Measurements from ENCODE around the gene SASH1.

DNA sequence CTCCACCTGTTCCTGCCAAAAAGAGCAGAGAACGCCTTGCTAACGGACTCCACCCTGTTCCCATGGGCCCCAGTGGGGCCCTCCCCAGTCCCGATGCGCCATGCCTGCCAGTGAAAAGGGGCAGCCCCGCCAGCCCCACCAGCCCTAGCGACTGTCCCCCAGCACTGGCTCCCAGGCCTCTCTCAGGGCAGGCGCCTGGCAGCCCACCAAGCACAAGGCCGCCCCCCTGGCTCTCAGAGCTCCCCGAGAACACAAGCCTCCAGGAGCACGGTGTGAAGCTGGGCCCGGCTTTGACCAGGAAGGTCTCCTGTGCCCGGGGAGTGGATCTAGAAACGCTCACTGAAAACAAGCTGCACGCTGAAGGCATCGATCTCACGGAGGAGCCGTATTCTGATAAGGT lies 201.8 kb downstream of the SASH1 start:
- TF ChIP-seq, protein P1, sequence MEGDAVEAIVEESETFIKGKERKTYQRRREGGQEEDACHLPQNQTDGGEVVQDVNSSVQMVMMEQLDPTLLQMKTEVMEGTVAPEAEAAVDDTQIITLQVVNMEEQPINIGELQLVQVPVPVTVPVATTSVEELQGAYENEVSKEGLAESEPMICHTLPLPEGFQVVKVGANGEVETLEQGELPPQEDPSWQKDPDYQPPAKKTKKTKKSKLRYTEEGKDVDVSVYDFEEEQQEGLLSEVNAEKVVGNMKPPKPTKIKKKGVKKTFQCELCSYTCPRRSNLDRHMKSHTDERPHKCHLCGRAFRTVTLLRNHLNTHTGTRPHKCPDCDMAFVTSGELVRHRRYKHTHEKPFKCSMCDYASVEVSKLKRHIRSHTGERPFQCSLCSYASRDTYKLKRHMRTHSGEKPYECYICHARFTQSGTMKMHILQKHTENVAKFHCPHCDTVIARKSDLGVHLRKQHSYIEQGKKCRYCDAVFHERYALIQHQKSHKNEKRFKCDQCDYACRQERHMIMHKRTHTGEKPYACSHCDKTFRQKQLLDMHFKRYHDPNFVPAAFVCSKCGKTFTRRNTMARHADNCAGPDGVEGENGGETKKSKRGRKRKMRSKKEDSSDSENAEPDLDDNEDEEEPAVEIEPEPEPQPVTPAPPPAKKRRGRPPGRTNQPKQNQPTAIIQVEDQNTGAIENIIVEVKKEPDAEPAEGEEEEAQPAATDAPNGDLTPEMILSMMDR (conservative IDR thresholded peaks at IDR 0.05 in 1 of 2, IDR thresholded peaks at IDR 0.05 in 1 of 2; ENCODE audit: extremely low read depth in 1 of 2, insufficient read depth in 1 of 2, low read depth in 1 of 2, low read length in 2 of 2): no peak
- TF ChIP-seq EZH2 (IDR thresholded peaks at IDR 0.05; ENCODE audit: borderline replicate concordance, low read length): no peak

All from mammary epithelial cell (primary cell).